Fibroblast of gingiva (primary cell): ENCODE results near the gene SLC22A12.
"Not testable (repeated sequence)": the region's sequence is repeated elsewhere in the genome, so short reads cannot be mapped to it uniquely, and the experiment has no call there.

ENCODE experiments used
- DNase-seq: peaks from one replicate; pipeline ENCODE4 v3.0.0-alpha.2; 2011; ENCODE audit warnings: low read depth

SLC22A12 gene

GRCh38 chr11:64590763-64591221 is at the start of gene SLC22A12:
SLC22A12 (plus strand) TSS chr11:64591220; CDS start chr11:64591557, 337 bp downstream.
- no peak for DNase-seq

DNA sequence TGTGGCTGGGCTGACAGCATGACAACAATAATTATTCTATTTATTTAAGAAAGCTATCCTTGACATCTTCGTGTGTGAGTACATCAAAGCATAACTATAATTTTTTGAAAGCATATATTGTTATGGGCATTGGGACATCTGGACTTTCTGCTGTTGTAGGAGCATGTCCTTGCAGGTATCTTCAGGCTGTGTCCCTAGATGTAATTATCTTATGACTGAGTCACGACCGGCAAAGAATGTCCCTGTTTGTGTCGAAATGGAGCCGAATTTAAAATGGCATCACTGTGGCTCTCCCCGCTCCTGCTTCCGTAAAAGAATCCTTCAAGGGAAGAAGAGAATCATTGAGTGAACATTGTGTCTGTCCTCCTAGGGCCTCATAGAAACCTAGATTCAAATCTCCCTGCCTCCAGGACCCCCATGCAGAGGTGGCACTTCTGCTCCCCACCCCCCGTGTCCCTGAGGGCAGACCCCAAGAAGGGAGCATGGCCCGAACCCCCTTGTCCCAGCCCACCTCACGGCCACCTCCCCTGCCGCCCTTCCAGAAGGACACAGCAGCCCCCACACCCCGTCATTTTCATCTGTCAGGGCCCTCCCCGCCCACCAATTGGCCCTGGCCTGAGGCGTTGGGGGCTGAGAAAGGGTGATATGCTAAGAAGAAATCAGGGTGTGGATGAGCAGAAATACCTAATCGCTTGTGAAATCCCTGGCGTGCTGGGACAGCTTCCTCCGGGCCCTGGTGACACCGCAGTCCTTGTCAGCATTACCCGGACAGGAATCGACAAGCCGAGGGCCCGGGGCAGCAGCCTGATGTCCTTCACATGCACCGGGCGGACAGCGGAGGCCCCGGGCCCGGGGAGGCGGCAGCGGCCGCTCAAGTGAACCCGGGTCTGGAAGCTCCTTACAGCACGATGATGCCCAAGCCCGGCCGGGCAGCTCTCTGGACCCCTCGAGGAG is 48.6 kb upstream of the SLC22A12 start:
- DNase-seq, result no peak

DNA sequence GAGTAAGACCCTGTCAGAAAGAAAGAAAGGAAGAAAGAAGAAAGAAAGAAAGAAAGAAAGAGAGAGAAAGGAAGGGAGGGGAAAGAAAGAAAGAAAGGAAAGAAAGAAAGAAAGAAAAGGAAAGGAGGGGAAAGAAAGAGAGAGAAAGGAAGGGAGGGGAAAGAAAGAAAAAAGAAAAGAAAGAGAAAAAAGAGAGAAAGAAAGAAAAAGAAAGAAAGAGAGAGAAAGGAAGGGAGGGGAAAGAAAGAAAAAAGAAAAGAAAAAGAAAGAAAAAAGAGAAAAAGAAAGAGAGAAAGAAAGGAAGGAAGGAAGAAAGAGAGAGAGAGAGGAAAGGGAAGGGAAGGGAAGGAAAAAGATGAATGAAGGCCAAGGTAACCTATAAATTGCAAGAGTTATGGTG is 47.2 kb upstream of the SLC22A12 start:
- no peak for DNase-seq

GRCh38 chr11:64544616-64545296 is 46.3 kb upstream of the SLC22A12 start:
- DNase-seq, result no peak

GRCh38 chr11:64545619-64546018 is 45.4 kb upstream of the SLC22A12 start:
- peak; percentile 78 for DNase-seq

DNA sequence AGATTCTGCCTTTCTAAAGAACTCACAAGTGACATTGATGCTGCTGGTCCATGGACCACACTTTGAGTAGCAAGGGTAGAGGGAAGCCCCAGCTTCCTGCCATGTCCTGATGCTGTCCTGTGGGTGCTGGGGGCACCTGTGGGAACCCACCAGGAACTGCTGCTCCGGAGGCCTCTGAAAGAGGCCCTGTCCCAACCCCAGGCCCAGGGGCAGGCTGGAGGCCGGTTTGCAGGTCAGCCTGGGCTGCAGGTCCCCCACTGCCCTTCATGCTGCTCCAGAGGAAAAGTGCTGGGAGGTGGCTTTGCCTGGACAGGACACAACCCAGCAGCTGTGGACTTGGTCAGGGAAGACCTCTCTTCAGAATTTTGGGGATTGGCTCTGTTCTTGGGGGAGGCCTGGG is 44.8 kb upstream of the SLC22A12 start:
- no peak for DNase-seq

GRCh38 chr11:64546600-64546999 is 44.4 kb upstream of the SLC22A12 start:
- no peak for DNase-seq

DNA sequence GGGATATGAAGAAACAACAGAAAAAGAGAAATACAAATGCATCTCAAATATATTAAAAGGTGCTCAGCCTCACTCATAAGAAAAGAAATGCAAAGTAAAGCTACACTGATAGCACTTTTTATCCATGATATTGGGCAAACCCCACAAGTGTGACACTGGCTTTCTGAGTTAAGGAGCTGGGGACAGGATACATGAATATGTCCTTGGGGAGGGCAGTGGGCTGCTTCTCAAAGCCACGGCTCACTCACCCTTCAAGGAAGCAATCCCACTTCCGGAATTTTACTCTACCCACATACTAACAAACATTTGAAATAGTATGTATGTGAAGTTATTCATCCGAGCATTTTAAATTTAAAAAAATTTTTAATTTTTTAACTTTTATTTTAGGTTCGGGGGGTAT is 41.1 kb upstream of the SLC22A12 start:
- no peak for DNase-seq

DNA sequence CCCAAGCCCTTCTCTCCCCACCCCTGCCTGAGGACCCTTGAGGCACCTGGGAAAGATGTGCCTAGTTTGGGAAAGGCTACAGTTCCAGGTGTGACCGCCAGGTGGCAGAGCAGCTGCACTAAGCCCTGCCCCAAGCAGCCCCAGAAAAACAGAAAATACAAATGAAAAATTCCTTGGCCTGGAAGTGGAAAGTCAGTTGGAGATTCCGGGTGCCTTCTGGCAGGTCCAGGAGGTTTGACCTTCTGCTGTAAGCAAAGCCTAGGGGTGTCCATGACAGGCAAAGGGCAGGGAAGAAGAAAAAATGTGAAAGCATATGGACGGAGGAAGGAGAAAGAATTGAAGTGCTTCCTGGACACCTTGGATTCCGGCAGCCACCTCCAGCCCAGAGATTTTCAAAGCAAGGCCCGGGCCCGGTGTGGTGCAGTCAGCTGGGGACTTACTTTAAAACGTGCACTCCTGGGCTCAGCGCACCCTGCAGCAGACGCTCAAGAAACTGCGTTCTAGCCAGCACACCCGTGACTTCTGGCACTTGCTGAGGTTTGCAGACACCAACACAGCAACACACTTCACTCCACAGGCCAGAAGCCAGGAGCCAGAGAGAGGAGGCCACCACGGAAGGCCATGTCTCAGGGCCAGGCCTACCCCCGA is 37.3 kb upstream of the SLC22A12 start:
- peak; percentile 29 for DNase-seq

DNA sequence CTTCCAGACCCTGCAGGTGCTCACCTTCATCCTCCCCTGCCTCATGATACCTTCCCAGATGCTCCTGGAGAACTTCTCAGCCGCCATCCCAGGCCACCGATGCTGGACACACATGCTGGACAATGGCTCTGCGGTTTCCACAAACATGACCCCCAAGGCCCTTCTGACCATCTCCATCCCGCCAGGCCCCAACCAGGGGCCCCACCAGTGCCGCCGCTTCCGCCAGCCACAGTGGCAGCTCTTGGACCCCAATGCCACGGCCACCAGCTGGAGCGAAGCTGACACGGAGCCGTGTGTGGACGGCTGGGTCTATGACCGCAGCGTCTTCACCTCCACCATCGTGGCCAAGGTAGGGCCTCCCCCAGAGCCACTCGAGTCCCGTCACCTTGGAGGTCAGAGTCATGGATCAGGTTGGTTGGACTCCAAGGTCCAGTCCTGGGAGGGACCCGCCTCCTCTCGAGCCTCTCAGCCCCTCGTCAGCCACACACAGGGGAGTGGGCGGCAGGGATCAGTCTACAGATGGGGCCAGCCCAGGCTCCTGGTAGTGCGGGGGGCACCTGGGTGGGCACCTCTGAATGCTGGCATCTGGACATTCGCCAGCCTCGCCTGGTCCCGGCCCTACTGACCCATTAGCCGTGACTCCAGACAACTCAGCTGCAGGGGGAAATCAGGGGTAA is 34.8 kb upstream of the SLC22A12 start:
- no peak for DNase-seq

- no peak for DNase-seq
These were observed 34.2 kb upstream of the SLC22A12 start for GRCh38 chr11:64556721-64557250.

DNA sequence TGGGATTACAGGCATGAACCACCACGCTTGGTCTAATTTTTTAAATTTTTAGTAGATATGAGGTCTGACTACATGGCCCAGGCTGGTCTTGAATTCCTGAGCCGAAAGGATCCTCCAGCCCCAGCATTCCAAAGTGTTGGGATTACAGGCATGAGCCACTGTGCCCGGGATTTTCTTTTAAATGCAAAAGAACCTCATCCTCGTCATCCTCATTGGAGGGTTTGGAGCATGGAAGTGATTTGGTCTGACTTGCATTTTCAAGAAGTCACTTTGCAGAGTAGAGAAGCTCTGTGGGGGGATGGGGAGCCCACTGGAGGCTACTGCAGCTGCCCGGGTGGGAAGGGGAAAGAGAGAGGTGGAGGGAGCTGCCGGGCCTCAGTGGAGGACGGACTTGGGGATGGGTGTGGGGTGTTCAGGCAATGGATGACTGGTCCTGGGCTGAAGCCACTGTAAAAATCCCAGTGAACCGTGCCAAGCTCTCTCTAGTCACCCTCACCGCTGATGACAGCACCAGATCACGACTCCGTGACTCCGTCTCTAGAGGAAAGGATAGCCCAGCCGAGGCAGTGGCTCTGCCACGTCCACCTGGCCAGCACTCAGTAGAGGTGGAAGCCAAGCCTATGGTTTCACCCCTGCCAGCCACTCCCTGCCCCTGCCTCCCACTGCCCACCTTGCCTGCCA is 32.8 kb upstream of the SLC22A12 start:
- DNase-seq, result no peak

DNA sequence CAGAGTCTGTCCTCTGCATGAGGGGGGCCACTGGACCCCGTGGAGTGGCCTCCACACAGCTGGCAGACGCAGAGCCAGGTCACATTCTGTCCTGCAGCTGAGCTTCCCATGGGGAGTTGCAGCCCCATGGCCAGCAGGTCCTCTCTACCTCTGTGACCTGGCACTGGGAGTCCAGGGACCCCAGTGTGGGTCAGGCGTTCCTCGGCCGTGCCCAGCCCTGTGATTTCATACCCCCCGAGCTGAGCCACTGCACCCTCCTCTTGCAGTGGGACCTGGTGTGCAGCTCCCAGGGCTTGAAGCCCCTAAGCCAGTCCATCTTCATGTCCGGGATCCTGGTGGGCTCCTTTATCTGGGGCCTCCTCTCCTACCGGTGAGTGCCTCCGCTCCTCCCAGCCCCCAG is 32.2 kb upstream of the SLC22A12 start:
- DNase-seq, result no peak

DNA sequence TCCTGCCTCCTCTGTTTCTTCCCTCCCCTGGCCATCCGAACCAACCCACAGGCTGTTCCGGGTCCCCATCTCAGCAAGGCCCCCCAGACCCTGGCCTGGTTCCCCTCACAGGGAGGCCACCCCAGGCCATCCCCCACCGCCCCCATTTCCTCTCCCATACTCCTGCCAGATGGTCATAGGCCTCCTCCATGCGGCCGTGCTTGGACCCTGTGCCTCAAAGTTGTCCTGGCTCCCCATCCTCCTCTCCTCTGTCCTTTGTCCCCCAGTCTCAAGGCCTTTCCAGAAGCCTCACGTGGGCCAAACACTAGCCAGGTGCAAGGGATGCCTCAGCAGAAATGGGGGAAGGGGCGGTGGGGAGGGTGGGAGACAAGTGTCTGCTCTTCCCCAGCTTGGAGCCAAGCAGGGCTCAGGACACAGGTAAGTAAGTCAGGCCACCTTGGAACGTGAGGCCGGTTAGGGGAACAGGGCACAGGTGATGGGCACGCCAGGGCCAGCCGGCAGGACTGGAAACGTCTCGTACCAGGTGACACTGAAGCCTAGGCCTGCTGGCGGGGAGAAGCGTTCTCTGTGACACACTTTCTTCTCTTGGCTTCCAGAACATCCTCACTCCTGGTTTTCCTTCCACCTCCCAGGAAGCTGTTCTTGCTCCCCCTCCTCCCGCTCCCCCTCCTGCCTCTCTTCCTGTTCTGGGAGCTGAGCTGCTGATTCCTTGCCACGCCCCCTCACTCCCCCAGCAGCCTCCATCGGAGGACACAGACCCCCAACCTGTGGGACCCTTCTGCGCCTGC is 31.5 kb upstream of the SLC22A12 start:
- no peak for DNase-seq

GRCh38 chr11:64560139-64560771 is 30.8 kb upstream of the SLC22A12 start:
- DNase-seq, result no peak

DNA sequence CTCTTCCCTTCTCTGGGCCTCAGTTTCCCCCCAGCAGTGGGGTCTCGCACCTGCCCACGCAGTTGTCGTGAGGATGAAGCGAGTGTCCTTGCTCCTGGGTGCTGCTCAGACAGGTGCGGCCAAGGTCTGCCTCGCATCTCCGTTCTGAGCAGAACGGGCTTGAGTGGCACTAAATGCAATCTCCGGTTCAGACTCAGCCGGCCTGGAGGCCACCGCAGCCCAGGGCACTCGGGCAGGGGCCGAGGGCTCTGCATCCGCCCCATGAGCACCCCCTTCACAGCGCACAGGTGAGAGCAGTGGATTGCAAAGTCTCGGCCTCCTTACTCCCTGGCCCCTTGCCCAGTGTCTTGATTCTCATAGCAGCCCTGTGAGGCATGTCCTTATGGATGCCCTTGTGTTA is 30.1 kb upstream of the SLC22A12 start:
- no peak for DNase-seq

DNA sequence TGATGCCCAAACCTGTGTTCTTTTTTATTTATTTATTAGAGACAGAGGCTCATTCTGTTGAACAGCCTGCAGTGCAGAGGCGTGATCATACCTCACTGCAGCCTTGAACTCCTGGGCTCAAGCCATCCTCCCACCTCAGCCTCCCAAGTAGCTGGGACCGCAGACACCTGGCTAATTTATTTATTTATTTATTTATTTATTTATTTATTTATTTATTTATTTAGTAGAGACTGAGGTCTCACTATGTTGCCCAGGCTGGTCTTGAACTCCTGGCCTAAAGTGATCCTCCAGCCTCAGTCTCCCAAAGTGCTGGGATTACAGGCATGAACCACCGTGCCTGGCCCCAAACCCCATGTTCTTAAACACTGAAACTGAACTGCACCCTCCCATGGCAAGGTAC is 29.6 kb upstream of the SLC22A12 start:
- not testable (repeated sequence) for DNase-seq

DNA sequence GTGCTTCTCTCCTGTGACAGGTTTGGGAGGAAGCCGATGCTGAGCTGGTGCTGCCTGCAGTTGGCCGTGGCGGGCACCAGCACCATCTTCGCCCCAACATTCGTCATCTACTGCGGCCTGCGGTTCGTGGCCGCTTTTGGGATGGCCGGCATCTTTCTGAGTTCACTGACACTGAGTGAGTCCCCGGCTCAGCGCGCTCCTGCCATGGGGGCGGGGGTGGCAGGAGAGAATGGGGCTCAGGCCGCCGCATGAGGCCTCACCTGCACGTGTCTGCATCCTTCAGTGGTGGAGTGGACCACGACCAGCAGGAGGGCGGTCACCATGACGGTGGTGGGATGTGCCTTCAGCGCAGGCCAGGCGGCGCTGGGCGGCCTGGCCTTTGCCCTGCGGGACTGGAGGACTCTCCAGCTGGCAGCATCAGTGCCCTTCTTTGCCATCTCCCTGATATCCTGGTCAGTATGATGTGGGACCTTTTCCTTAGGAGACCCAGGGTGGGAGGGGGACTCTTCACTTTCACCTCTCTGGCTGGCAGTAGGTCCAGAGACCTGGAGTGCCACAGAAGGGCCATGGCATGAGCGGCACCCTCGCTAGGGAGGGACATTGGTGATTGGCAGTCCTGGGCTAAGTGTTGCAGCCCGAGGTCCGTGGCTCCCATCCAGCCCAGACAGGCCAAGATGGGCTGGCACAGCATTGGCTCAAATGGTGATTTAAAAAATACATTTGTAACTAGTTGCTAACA is 28.9 kb upstream of the SLC22A12 start:
- DNase-seq, result no peak

- DNase-seq, result no peak
These were observed 28.2 kb upstream of the SLC22A12 start for GRCh38 chr11:64562723-64563351.
